Type B pancreatic cell (in vitro differentiated cells): ENCODE measurements around the gene DSCAM. TPM values are rescaled to one million over a fixed set of nuclear protein-coding genes. Genes with fewer than 3 reads are reported as not detected.

Experiments
- DNase-seq: peaks from one replicate; pipeline ENCODE4 v3.0.0; 2021; ENCODE audit warnings: mixed read lengths; ENCODE audit not compliant: unreplicated experiment; ENCODE audit errors: extremely low spot score
- H3K27ac Mint-ChIP-seq: 2 replicates; pipeline ENCODE4 v1.8.0; 2021; ENCODE audit warnings: mild to moderate bottlenecking, mixed read lengths
- H3K27me3 Mint-ChIP-seq: 2 replicates; pipeline ENCODE4 v1.8.0; 2021; ENCODE audit warnings: mixed read lengths
- H3K36me3 Mint-ChIP-seq: 2 replicates; pipeline ENCODE4 v1.8.0; 2021; ENCODE audit warnings: mixed read lengths
- H3K4me1 Mint-ChIP-seq: one replicate; pipeline ENCODE4 v1.8.0; 2021; ENCODE audit warnings: mixed read lengths; ENCODE audit not compliant: unreplicated experiment
- H3K4me3 Mint-ChIP-seq: 2 replicates; pipeline ENCODE4 v1.8.0; 2021; ENCODE audit warnings: mild to moderate bottlenecking, mixed read lengths
- H3K9me3 Mint-ChIP-seq: 2 replicates; pipeline ENCODE4 v1.8.0; 2021; ENCODE audit warnings: mixed read lengths
- total RNA-seq: library from RNA; stranded (reverse); gene quantifications from 2 replicates; pipeline ENCODE4 v1.2.1, GENCODE V29; 2021; ENCODE audit warnings: low replicate concordance
- TF ChIP-seq, protein P1 (sequence below): fragments of 200-600 bp; sonication (generic); conservative IDR thresholded peaks from 2 replicates; pipeline ENCODE4 v1.5.0; 2021; ENCODE audit warnings: antibody characterized with exemption, mild to moderate bottlenecking

DSCAM gene
- total RNA-seq, 1 donor from 2014 or later = 1.4 TPM

DNA sequence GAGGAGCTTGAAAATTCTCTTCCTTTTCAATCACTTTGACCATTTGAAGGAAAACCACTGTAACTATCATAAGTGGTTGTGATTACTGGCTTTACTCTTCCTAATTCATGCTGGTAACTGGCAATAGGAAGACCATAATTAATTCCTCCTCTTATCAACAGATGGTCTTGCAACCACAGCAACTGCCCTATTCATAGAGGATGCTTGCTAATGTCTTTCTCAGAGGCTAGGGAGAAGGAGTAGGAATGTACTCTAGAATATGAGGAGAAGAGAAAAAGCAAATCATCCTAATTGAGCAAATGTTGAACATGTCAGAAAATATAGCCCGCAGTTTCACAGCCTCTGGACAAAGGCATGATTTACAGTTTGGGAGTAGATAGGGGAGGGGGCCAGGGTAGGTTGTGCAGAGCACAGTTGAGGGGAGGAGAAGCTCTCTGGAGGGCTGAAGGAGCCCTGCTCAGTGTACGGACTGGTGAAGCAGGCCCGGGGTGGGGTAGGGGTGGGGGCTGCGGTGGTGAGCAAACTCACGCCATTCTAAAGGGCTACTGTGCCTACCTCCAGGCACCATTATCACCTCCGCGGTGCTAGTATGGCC is 786.8 kb downstream of the DSCAM start:
- Mint-ChIP-seq H3K27me3 (peaks cover 6% of the 10 kb centered on the region), H3K36me3 (no peaks in the 10 kb centered on the region), H3K4me3 (no peak overlapping the region), H3K9me3 (no peaks in the 10 kb centered on the region), H3K27ac (no peak overlapping the region), H3K4me1 (no peaks in the 10 kb centered on the region)
- TF ChIP-seq, protein P1, sequence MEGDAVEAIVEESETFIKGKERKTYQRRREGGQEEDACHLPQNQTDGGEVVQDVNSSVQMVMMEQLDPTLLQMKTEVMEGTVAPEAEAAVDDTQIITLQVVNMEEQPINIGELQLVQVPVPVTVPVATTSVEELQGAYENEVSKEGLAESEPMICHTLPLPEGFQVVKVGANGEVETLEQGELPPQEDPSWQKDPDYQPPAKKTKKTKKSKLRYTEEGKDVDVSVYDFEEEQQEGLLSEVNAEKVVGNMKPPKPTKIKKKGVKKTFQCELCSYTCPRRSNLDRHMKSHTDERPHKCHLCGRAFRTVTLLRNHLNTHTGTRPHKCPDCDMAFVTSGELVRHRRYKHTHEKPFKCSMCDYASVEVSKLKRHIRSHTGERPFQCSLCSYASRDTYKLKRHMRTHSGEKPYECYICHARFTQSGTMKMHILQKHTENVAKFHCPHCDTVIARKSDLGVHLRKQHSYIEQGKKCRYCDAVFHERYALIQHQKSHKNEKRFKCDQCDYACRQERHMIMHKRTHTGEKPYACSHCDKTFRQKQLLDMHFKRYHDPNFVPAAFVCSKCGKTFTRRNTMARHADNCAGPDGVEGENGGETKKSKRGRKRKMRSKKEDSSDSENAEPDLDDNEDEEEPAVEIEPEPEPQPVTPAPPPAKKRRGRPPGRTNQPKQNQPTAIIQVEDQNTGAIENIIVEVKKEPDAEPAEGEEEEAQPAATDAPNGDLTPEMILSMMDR = no peak
- no peak for DNase-seq

DNA sequence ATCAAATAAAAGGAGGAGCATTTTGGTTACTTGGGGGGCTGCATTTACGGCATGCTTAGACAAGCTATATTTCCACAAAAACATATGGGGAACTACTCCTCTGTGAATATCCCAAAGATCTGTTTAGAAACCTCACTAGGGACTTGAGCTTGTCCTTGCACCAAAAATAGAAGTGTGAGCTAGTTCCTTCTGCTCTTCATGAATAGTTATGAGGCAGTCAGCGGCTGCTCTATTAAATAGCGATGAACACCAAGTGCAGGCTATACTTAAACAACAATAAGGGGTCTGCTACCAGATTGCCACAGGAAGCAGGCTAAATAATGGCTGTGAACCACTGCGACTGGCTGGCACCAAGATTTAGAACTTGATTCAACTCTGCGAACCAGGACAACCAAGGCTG is 789.6 kb downstream of the DSCAM start:
- TF ChIP-seq, protein P1 = no peak
- Mint-ChIP-seq H3K27ac (no peak overlapping the region), H3K4me3 (no peak overlapping the region), H3K36me3 (no peaks in the 10 kb centered on the region), H3K4me1 (no peaks in the 10 kb centered on the region), H3K27me3 (peaks cover 2% of the 10 kb centered on the region), H3K9me3 (no peaks in the 10 kb centered on the region)
- DNase-seq = no peak

DNA sequence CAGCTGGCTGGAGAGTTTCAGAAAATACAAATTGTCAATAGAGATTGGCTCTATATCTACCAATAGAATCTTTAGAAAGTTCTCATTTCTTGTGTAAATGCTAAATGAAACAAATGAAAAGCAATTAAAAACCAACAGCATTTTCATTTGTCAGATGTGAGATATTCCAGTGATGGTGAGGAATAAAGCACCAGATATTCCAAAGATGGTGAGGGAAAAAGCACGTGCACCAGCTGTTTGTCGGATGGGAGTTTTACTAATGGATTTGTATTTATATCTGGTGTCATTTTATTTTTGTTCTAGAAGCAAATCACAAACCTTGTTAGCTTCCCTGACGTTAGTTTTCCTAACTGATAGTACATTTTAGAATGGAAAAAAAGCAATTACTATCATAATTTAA is 790.9 kb downstream of the DSCAM start:
- no peaks in the 10 kb centered on the region for H3K36me3 Mint-ChIP-seq
- no peak for DNase-seq
- H3K9me3 Mint-ChIP-seq = no peaks in the 10 kb centered on the region
- H3K4me1 Mint-ChIP-seq = no peaks in the 10 kb centered on the region
- H3K27me3 Mint-ChIP-seq = no peaks in the 10 kb centered on the region
- TF ChIP-seq, protein P1 = no peak
- no peak overlapping the region for H3K27ac Mint-ChIP-seq
- no peak overlapping the region for H3K4me3 Mint-ChIP-seq

DNA sequence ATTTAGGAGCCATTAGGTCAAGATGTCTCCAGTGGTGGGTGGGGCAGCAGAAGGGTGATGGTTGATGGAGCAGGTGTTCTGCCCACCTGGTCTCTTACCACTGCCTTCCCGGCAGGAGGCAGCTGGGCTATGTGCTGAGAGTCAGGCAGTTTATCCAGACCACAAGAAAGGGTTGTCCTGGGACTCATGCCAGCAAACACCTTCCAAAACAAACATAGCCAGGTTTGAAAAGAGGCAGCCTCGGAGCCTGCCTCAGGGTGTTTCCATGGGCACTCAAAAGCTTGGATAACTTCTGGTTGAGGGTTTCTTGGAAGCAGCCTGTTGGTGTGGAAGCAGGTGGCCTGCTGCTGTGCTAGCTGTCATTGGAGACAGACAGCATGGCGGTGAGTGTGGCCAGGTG is 792.6 kb downstream of the DSCAM start:
- no peak for DNase-seq
- TF ChIP-seq, protein P1 = no peak
- H3K9me3 Mint-ChIP-seq = no peaks in the 10 kb centered on the region

DNA sequence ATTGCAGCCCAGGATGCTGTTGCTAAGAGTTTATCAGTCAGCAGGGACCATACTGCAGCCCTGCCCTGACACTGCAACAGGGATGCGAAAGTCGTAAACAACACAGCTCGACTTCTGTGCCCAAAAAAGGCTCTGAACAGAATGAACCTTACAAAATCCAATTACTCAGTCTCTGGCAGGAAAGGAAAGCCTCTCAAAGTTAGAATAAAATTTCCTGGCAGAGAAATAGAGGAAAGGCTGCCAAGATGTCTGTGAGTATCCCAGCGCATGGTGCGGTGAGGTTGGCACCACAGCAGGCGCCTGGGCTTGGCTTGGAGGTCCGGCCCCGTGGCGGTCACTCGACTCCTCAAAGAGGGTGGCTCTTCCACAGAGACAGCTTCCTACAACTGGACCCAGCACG is 794.0 kb downstream of the DSCAM start:
- H3K9me3 Mint-ChIP-seq = no peaks in the 10 kb centered on the region
- H3K27me3 Mint-ChIP-seq = no peaks in the 10 kb centered on the region
- no peak overlapping the region for H3K4me3 Mint-ChIP-seq
- H3K36me3 Mint-ChIP-seq = no peaks in the 10 kb centered on the region
- TF ChIP-seq, protein P1 = no peak
- no peak for DNase-seq
- H3K4me1 Mint-ChIP-seq = peaks cover 9% of the 10 kb centered on the region
- no peak overlapping the region for H3K27ac Mint-ChIP-seq

More for the DNA sequence above, 792.6 kb downstream of the DSCAM start:
- Mint-ChIP-seq H3K27me3 (no peaks in the 10 kb centered on the region), H3K4me1 (peaks cover 5% of the 10 kb centered on the region), H3K27ac (no peak overlapping the region), H3K36me3 (no peaks in the 10 kb centered on the region), H3K4me3 (no peak overlapping the region)

DNA sequence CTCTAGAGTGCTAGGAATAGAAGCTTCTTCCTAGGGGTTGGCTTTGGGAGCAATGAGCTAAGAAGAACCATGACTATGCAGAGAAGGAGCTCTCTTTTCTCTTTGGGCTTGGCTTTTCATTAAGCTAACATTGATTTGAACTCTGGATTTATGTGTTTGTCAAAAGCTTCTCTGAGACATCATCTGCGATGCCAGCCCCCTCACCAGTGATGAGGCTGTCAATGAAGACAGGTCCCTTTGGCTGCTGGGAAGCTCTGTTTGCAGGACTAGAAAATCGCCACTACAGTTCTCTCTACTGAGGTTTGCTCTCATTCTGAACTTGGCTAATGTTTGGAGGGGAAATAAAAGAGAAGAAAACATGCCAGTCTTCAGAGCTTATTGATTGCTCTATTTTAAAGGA is 794.7 kb downstream of the DSCAM start:
- no peak for DNase-seq
- Mint-ChIP-seq H3K4me1 (peaks cover 9% of the 10 kb centered on the region), H3K27me3 (no peaks in the 10 kb centered on the region), H3K4me3 (no peak overlapping the region), H3K36me3 (no peaks in the 10 kb centered on the region), H3K9me3 (no peaks in the 10 kb centered on the region), H3K27ac (no peak overlapping the region)
- TF ChIP-seq, protein P1 = no peak
